GM13977 (cell line): ENCODE data around the gene MYBPH.

Experiments
- DNase-seq: peaks from one replicate; pipeline ENCODE4 v3.0.0; 2012; ENCODE audit warnings: low spot score
- in situ Hi-C: fragments of 300-500 bp; cut with MboI; formaldehyde crosslinking; loops from one replicate; pipeline ENCODE4 v1.12.0; 2022; ENCODE audit warnings: low sequenced_read_pairs, low pct_unique_long_range_greater_than_20kb, mixed read lengths, inconsistent platforms; ENCODE audit not compliant: unreplicated experiment
- TF ChIP-seq, protein P1 (sequence below): IDR thresholded peaks from 2 replicates; pipeline ENCODE4 v1.5.1; 2012; ENCODE audit warnings: mild to moderate bottlenecking, control low read depth; ENCODE audit not compliant: insufficient read depth; ENCODE audit errors: extremely low read depth, missing control alignments

MYBPH gene

DNA sequence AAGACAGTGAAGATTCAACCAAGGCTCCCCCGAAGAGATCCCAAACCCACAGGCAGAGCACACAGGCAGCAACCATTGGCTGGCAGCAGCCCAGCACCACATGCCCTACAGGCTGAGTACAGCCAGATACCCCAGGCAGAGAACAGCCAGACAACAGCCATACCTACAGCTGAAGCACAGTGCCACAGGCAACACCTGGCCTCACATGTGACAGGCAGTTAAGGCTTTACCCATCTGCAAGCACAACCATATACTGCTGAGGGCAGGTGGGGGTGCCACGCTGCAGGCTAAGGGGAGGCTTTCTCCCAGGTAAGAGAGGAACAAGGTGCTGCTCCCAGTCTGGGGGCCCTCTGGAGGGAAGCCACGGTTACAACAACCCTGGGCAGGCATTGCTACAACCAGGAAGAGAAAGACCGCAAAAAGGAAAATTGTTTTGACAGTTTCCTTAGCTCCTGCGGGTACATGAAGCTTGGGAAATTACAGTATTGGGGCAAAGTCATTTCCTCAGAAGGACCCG lies 41.6 kb upstream of the MYBPH start:
- in situ Hi-C loops = no loop called here
- TF ChIP-seq, protein P1, sequence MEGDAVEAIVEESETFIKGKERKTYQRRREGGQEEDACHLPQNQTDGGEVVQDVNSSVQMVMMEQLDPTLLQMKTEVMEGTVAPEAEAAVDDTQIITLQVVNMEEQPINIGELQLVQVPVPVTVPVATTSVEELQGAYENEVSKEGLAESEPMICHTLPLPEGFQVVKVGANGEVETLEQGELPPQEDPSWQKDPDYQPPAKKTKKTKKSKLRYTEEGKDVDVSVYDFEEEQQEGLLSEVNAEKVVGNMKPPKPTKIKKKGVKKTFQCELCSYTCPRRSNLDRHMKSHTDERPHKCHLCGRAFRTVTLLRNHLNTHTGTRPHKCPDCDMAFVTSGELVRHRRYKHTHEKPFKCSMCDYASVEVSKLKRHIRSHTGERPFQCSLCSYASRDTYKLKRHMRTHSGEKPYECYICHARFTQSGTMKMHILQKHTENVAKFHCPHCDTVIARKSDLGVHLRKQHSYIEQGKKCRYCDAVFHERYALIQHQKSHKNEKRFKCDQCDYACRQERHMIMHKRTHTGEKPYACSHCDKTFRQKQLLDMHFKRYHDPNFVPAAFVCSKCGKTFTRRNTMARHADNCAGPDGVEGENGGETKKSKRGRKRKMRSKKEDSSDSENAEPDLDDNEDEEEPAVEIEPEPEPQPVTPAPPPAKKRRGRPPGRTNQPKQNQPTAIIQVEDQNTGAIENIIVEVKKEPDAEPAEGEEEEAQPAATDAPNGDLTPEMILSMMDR = peak; percentile 3
- no peak for DNase-seq

DNA sequence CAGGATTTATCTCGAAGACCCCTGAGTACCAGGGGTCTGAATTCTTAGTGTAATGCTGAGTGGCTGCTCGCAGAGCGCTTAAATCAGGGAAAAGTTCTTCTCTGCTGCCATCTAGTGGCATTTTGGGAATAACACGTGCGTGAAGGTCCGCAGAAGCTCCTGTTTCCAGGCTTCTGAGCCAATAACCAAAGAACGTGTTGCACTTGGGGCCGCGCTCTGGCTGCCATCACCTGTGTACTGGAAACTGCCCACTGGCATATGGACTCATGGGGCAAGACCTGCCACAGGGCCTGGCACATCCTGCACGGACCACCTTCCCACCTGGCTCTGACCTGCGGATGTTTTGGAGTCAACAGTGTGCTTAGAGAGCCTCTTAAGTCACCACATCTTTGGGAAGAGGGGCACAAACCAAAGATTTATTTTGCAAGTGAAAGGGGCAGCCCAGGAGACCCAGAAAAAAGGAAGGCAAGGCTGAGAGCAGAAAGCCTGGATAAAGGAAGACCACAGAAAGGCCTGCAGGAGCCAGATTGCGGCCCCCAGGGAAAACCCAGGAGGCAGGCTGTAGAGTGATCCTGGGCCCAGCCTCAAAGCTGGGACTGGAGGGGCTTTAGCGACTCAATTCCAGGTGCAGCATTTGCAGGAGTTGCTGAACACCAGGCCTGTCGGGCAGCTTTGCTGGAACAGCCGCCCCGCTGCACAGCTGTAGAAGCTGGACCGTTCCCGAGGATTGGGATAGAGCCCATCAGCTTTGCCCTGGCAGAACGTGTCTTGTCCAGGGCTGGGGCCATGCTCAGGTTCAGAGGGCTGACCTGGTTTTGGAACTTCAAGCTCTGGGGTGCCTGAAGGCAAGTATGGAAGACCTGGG lies 40.9 kb upstream of the MYBPH start:
- in situ Hi-C loops = no loop called here
- TF ChIP-seq, protein P1 = peak; percentile 77
- DNase-seq = peak; percentile 75

DNA sequence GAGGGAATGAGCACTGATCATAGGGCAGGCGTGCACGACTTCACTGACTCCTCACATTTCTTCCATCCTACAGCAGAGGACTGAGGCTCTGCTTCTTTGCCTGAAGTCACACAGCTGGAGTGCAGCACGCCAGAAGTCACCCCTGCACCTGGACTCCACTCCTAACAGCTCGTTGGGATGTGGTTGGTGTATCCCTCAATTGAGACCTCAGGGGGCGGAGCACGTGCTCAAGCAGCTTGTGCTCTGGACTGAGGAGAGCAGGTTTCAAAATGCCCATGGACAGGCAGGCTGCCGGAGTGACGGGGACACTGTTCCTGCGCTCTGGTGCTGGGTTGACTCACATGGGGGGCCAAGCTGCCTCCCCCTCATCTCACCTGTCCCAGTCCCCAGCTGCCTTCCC lies 39.9 kb upstream of the MYBPH start:
- TF ChIP-seq, protein P1 = no peak
- in situ Hi-C loops = no loop called here

DNA sequence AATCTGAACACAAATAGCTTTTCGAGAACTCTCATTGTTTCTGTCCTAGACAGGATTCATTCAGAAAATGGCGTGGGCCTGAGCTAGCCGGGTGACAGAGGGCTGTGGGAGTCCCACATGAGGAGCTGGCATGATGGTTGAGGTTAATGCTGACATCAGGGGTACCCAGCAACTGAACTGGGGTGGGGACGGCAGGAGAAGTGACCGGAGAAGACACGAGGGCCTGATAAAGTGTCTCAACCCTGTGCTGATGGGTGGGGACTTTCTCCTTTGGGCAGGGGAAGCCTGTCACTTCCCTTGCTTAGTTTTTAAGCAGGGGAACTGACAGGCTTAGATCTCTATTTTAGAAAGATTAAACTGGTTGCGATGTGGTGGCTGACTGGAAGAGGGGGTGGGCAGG lies 39.2 kb upstream of the MYBPH start:
- TF ChIP-seq, protein P1 = no peak
- in situ Hi-C loops = no loop called here
- no peak for DNase-seq

More for the DNA sequence above, 39.9 kb upstream of the MYBPH start:
- DNase-seq = no peak

DNA sequence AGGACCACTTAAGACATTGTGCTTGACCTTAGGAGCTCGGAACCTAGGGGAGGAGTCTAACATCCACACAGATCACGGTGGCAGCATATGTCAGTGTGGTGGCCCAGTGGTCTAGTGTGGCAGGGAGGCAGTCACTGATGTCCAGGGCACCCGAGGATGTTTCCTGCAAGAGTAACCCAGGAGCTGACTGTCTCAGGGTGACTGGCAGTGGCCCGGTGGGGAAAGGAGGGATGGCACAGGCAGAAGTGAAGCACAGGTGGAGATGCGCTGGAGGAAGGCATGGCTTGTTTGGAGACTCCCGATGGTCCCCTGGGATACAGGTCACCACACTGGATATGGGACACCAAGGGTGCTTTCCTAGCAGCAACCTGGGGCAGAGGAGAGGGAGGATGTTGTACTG lies 37.5 kb upstream of the MYBPH start:
- TF ChIP-seq, protein P1 = no peak
- in situ Hi-C loops = no loop called here
- no peak for DNase-seq

DNA sequence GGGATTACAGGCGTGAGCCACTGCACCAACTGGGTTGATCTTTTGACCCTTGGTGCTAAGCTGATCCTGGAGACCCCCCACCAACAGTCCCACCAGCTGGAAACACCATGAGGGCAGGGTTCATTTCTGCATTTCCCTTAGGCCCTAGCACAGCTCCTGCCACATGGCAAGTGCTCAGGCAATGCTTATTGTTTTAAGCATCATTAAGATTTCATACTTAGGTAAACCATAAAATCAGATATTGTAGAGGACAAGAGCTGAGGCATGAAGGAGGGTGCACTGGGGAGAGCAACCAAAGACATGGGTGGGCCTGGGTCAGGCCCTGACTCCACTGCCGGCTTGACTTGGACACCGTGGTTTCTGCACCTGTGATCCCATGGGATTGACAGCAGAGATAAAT lies 36.2 kb upstream of the MYBPH start:
- no peak for DNase-seq
- in situ Hi-C loops = no loop called here
- TF ChIP-seq, protein P1 = no peak
